Stimulated activated CD4-positive, alpha-beta T cell treated with anti-CD3 and anti-CD28 coated beads, TNF-alpha, amount 100 ng/mL, for 1 hour (primary cell): Measurements from ENCODE around the gene SNRPA.
"Not testable (repeated sequence)": the region's sequence is repeated elsewhere in the genome, so short reads cannot be mapped to it uniquely, and the experiment has no call there.

Experiments used
- DNase-seq, 3 donors: peaks; one replicate each; pipeline ENCODE4 v3.0.0-alpha.2; 2020; ENCODE audit warnings: low read depth in 3 of 3, low spot score in 1 of 3

The SNRPA gene

DNA sequence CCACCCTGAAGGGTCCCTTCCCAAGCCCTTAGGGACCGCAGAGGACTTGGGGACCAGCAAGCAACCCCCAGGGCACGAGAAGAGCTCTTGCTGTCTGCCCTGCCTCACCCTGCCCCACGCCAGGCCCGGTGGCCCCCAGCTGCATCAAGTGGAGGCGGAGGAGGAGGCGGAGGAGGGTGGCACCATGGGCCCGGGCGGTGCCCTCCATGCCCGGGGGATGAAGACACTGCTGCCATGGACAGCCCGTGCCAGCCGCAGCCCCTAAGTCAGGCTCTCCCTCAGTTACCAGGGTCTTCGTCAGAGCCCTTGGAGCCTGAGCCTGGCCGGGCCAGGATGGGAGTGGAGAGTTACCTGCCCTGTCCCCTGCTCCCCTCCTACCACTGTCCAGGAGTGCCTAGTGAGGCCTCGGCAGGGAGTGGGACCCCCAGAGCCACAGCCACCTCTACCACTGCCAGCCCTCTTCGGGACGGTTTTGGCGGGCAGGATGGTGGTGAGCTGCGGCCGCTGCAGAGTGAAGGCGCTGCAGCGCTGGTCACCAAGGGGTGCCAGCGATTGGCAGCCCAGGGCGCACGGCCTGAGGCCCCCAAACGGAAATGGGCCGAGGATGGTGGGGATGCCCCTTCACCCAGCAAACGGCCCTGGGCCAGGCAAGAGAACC, 49.5 kb downstream of the SNRPA start:
- DNase-seq: no peak

- no peak for DNase-seq
Observed at GRCh38 chr19:40800997-40801377, 50.0 kb downstream of the SNRPA start.

DNA sequence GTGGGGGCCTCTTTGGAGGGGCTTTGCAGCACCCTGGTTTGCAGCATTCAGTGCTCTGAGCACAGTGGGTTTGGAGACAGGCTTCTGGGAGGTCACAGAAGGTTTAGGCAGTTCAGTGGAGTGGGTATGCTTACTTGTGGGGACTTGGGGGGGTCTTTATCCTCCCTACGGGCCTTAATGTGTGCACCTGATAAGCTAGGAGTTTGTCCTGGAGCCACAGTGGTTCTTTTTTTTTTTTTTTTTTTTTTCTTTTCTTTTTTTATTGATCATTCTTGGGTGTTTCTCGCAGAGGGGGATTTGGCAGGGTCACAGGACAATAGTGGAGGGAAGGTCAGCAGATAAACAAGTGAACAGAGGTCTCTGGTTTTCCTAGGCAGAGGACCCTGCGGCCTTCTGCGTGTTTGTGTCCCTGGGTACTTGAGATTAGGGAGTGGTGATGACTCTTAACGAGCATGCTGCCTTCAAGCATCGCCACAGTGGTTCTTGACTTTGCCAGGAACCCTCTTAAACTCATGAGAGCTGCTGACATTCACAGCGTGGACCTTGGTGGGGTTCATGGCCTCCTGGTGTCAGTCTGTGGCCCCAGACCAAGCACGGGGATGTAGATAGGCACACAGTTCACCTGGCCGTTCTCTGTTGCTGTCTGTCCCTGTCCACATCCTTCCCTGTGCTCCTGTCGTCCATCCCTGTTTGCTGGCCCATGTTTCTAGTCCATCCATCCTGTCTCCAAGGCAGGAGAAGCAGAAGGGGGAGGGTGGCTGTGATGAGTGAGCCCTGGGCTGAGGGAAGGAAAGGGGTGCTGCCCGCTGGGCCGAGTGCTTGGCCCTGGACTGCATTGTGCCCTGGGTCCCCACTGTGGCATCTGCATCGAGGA, 50.7 kb downstream of the SNRPA start:
- DNase-seq: no peak

DNA sequence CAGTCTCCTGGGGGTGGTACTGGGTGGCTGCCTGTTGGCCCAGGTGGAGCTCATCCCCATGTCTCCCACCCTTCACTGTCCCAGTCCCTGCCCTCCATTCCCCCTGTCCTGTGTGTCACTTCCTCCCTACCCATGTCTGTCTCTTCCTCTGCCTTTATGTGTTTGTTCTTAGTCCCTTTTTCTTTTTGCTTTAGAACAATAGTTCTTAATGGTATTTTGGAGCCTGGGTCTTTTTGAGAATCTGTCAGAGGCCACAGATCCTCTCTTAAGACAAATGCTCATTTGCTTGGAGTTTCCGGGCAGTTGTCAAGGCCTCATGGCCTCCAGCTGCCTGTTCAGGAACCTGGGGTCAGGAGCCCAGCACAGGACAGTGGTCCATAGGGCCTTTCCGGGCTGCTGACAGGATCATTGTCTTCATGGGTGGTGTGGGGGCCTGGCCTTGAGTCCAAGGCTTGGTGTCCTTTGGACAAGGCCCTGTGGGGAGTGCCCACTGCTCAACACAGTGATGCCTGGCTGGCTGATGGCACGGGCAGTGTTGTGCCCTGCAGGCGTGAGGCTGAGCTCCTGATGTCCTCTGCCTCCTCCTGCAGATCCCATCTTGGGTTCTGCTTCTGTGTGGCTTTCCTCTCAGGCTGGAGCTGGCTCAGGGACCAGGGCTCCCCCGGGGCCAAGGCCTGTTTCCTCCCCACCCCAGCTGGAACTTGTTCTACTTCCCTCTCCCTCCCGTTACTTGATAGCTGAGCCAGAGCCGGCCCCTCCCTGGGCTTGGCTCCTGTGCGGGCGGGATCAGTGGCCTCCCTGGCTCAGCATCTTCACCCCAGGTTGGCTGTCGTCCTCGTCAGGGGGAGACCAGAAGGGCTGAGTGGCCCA, 51.5 kb downstream of the SNRPA start:
- DNase-seq: no peak

- DNase-seq: no peak
Observed at GRCh38 chr19:40803170-40803856, 52.3 kb downstream of the SNRPA start.

GRCh38 chr19:40803857-40804782, 53.1 kb downstream of the SNRPA start:
- peak in 1 of 3 donors; percentile 51 for DNase-seq

GRCh38 chr19:40804783-40805242, 53.8 kb downstream of the SNRPA start:
- DNase-seq: no peak

GRCh38 chr19:40805258-40805868, 54.4 kb downstream of the SNRPA start:
- peak in 1 of 3 donors; percentile 47 for DNase-seq

- peak; percentile 48 to 63 (median 53) for DNase-seq
Observed at GRCh38 chr19:40806423-40807146, 55.6 kb downstream of the SNRPA start.

GRCh38 chr19:40807147-40808020, 56.4 kb downstream of the SNRPA start:
- no peak for DNase-seq

DNA sequence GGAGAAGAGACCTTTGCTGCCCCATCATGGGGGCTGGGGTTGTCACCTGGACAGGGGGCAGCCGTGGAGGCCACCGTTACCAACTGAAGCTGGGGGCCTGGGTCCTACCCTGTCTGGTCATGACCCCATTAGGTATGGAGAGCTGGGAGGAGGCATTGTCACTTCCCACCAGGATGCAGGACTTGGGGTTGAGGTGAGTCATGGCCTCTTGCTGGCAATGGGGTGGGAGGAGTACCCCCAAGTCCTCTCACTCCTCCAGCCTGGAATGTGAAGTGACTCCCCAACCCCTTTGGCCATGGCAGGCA, 57.0 kb downstream of the SNRPA start:
- DNase-seq: no peak

DNA sequence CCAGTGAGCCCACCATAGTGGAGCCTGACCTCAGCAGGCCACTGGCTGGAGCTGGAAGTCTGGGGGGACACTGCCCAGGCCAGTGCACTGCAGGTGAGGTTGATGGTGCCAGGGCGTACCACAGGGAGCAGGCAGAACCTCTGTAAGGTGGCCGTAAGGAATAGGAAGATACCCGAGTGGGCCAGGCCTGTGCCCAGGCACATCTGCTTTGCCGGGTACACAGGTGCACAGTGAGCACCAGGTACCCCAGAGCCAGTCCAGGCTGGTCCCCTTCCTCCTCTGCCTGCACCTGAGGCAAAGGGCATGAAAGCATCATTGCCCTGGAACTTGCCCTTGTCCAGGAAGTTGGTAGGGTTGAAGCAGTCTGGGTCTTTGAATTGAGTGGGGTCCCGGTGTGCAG, 57.5 kb downstream of the SNRPA start:
- DNase-seq: no peak

DNA sequence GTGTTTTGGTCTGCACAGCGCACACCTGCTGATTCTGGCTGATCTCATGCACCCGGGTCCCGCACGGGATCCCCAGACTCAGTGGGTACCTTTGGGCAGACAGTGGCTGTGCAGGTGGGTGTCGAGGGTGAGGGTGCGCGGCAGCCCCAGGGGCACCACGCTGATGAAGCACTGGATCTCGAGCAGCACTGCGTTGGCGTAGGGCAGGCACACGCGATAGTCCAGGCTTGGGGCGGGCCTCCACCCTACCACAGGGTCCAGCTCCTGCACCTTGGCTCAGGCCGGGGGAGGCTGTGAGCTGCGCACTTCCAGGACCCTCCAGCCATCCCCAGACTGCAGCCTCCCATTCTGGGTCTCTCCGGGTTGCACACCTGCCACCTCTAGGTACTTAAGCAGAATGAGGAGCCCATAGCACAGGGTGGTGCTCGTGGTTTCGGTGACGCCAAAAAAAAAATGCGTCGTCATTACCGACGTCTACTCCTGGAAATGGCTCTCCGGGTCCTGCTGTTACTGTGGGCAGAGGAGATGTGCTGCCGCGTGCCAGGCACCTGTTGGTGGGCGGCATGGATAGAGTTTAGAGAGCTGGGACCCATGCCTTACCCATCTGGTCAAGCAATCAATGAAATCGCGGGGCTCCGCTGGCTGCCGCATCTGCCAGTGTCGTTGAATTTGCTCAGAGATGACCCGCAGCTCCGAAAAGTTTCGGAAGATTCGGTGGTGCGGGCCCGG, 58.5 kb downstream of the SNRPA start:
- no peak for DNase-seq

DNA sequence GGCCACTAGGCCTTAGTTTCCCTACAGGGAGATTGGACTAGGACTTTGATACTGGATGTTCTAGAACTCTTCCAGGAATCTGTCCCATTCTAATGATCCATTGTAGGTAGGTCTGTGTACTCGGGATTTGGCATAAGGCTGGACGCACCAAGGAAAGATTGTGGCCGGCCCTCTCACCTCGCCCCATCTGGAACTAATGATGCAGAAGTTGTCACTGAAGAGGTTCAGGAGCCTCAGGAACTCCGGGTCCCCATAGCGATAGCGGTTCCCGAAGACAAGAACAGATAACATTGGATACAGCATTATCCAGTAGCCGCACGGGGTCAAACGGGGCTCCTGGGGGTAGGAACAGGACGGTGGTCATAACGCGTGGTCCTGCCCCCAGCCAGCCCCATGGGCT, 59.2 kb downstream of the SNRPA start:
- DNase-seq: no peak

DNA sequence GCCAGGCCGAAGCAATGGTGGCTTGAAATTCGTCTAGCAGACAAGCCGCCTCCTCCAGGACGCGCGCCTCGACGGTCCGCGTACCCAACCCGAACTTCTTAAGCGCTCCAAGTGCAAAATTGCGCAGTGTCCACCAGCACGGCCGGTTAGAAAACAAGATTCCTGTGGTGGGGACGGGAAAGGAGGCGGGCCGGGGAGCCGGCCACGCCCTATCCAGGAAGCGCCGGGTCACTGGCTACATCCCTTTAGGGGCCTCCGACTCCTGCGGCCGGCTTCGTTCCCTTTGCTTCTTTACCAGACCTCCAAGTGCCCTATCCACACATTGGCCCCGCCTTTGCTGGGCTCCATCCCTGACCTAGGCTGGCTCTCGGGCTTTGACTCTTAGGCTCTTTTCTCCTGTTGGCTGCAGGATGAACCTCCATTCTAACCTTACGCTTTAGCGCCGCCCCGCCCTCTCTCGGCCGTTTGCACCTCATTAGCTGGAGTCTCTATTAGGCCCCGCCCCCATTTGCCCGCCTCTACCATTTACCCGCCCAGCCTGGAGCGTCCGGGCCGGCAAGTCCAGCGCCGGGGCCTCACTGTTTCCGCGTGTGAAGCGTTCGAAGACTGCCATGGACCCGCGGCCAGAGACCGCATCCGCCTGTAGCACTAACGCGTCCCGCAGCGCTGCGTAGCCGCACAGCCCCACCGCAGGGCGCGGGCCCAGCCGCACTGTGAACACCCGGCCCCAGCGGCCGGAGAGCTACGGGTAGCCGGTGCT, 59.8 kb downstream of the SNRPA start:
- DNase-seq: not testable (repeated sequence)

DNA sequence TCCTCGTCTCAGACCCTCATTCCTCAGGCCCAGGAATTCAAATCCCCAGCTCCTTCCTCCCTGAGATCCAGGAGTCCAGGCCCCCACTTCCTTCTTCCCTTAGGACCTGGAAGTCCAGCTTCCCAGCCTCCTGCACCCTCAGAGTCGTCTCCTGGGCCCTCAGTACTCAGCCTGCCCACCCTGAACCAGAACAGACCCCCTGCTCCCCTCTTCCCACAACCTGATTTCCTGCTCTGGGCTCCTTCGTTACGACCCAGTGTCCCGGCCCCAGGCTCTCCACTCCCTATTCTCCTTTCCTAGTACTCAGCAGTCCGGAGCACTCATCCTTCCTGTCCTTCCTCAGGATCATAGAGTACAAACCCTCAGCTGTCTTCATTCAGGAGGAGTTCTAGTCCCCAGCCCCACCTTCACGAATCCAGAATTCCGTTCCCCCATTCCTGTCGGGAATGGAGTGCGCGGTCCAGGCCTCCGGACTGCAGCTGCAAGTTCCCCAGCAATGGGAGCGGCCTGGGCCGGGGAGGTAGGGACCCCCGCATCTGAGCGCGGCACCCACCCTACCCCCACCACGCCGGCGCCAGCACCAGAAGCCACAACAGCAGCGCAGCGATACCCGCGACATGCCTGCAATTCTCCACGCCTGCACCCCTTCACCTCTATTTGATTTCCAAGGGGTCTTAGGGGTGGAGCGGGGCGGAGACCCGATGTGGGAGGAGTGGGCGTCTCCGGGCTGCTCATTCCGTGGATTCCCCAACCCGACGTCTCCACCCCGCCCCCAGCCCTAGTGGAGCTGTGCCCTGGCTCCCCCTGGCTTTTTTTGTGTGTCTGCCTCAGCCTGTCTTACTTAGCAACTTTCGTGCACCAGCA, 60.7 kb downstream of the SNRPA start:
- no peak for DNase-seq
